Parietal lobe (tissue), 2 donors: ENCODE results near the gene ZKSCAN3. TPM values are rescaled to one million over a fixed set of nuclear protein-coding genes. Genes with fewer than 3 reads are reported as not detected.

Experiments used
- small RNA-seq: library from RNA; depleted of rRNA; stranded (forward); fragments of <200 nt; gene quantifications from one replicate; pipeline ENCODE3, GENCODE V24; 2014; ENCODE audit warnings: low replicate concordance
- total RNA-seq: library from RNA; depleted of rRNA; stranded (reverse); fragments of >200 nt; gene quantifications from one replicate; pipeline ENCODE4 v1.2.3, GENCODE V29; 2014

The ZKSCAN3 gene
- total RNA-seq = 12.8 TPM

GRCh38 chr6:28349892-28350737 is at the start of gene ZKSCAN3:
ZKSCAN3 (plus strand) TSS chr6:28349947; CDS start chr6:28359587, 9,640 bp downstream.

GRCh38 chr6:28335564-28336283 is 14.0 kb upstream of the ZKSCAN3 start, which contains the start of gene ZSCAN31:
ZSCAN31 (minus strand) TSS chr6:28336148; CDS start chr6:28329683, 6,465 bp downstream.

GRCh38 chr6:28399350-28400121 is 49.8 kb downstream of the ZKSCAN3 start, which contains the start of gene ZSCAN12:
ZSCAN12 (minus strand) TSS chr6:28399747; CDS start chr6:28398405, 1,342 bp downstream.

Small RNAs within 50 kb of the gene (small RNA-seq; reads per million reads assigned to genes)
- gene AL021997.1 (not detected), gene AL021997.2 (not detected), gene RNU2-45P (not detected)

Other genes with a start within 250 kb of the ZKSCAN3 start
- gene ZSCAN16, start 225.3 kb upstream of the ZKSCAN3 start, total RNA-seq = 24.4 TPM
- 41.9 TPM for gene ZKSCAN8, start 208.1 kb upstream of the ZKSCAN3 start, total RNA-seq
- 52.3 TPM for gene ZSCAN9, start 124.7 kb upstream of the ZKSCAN3 start, total RNA-seq
- gene ZKSCAN4, start 97.7 kb upstream of the ZKSCAN3 start, total RNA-seq = 9.1 TPM
- gene NKAPL, start 90.7 kb upstream of the ZKSCAN3 start, total RNA-seq = 5.0 TPM
- gene ZSCAN26, start 82.8 kb upstream of the ZKSCAN3 start, total RNA-seq = 45.4 TPM
- 20.7 TPM for gene PGBD1, start 68.4 kb upstream of the ZKSCAN3 start, total RNA-seq
- gene ZSCAN31, start 13.8 kb upstream of the ZKSCAN3 start, total RNA-seq = 16.0 TPM
- 22.8 TPM for gene ZSCAN12, start 49.8 kb downstream of the ZKSCAN3 start, total RNA-seq
- gene ZSCAN23, start 93.5 kb downstream of the ZKSCAN3 start, total RNA-seq = 36.3 TPM
- gene GPX6, start 165.8 kb downstream of the ZKSCAN3 start, total RNA-seq = not detected
- not detected for gene GPX5, start 175.9 kb downstream of the ZKSCAN3 start, total RNA-seq